SK-N-MC (cell line): ENCODE results near the gene CCDC88B.

Experiments
- EZH2 ChIP-seq: fragments of 200-600 bp; sonication (generic); IDR thresholded peaks from one replicate; pipeline ENCODE4 v1.6.1; 2017; ENCODE audit warnings: antibody characterized with exemption
- POLR2AphosphoS5 ChIP-seq: IDR thresholded peaks from 2 replicates; pipeline ENCODE4 v1.6.1; 2012; ENCODE audit warnings: mild to moderate bottlenecking, low read depth, low read length, borderline replicate concordance

DNA sequence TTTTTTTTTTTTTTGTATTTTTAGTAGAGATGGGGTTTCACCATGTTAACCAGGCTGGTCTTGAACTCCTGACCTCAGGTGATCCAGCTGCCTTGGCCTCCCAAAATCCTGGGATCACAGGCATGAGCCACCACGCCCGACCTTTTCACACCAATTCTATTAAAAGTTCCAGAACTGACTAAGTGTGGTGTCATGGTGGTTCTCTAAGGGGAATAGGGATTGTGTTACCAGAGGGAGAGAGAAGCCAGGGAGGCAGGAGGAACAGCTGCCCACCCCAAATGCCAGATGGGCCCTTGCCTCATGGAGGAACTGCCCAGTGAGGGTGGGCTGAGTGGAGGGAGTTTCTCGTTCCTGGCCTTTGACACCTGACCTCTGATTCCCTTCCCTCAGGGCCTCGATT, 24.9 kb downstream of the CCDC88B start:
- no peak for TF ChIP-seq EZH2
- no peak for TF ChIP-seq POLR2AphosphoS5
